Adrenal gland (tissue), 12 donors: ENCODE results near the gene ARHGEF18. TPM values are rescaled to one million over a fixed set of nuclear protein-coding genes. Genes with fewer than 3 reads are reported as not detected.

Experiments used
- DNase-seq, 7 donors: peaks; one replicate each; pipeline ENCODE4 v3.0.0-alpha.2; 2019 to 2020
- H3K27ac ChIP-seq, 5 donors: fragments of 200-600 bp; sonication (generic) in 4 of 5; 1 replicate in 3 of 5; 2 replicates in 2 of 5; pipeline versions ENCODE4 v1.5.1 to v1.8.0; 2016 to 2020; ENCODE audit warnings: mild to moderate bottlenecking in 1 of 5
- H3K27me3 ChIP-seq: fragments of 200-600 bp; 2 replicates; pipeline ENCODE4 v1.8.0; 2021
- H3K36me3 ChIP-seq, 2 donors: fragments of 200-600 bp; replicated peaks in 1 of 2; 1 replicate in 1 of 2; 2 replicates in 1 of 2; pipeline versions ENCODE4 v1.5.1 to v1.8.0; 2018 to 2022
- H3K4me1 ChIP-seq, 2 donors: fragments of 200-600 bp; replicated peaks in 1 of 2; 1 replicate in 1 of 2; 2 replicates in 1 of 2; pipeline versions ENCODE4 v1.5.1 to v1.8.0; 2018 to 2021
- H3K4me3 ChIP-seq, 4 donors: fragments of 200-600 bp; sonication (generic) in 3 of 4; one replicate each; pipeline ENCODE4 v1.5.1; 2016 to 2018
- H3K9me3 ChIP-seq, 3 donors: fragments of 200-600 bp; sonication (generic) in 1 of 3; replicated peaks in 1 of 3; 1 replicate in 2 of 3; 2 replicates in 1 of 3; pipeline versions ENCODE4 v1.5.1 to v1.8.0; 2016 to 2021
- POLR2A ChIP-seq, 2 donors: fragments of 450-650 bp; IDR thresholded peaks; one replicate each; pipeline ENCODE4 v1.6.1; 2017; ENCODE audit warnings: antibody characterized with exemption in 2 of 2, mild to moderate bottlenecking in 2 of 2, moderate library complexity in 1 of 2
- WGBS, 4 donors: extraction: QIAGEN DNeasy Blood & Tissue Kit in 2 of 4; methylation state at CpG; one replicate each; pipeline versions ENCODE4 v1.1.5 to v1.1.7; 2013 to 2017; 5-methylcytosine and 5-hydroxymethylcytosine counted together
- intact Hi-C, 2 donors: fragments of 100-400 bp; cut with DNase I; formaldehyde crosslinking; loops; one replicate each; pipeline versions ENCODE4 v1.14.1 to v1.15.0; 2022 to 2023
- polyA plus RNA-seq, 3 donors: library from polyadenylated mRNA; stranded (reverse); fragments of 200-250 nt in 2 of 3; fragments of 350-450 nt in 1 of 3; fragmentation: Illumina TruSeq in 1 of 3; extraction: RNeasy Lipid Tissue Mini Kit (QIAGEN cat#74804) in 1 of 3; gene quantifications; one replicate each; pipeline ENCODE4 v1.2.3, GENCODE V29; 2013 to 2014
- total RNA-seq, 9 donors: library from RNA; depleted of rRNA in 4 of 9; stranded (reverse); fragments of >200 nt in 4 of 9; fragments of 120-200 nt in 1 of 9; fragmentation: NEBNext Ultra II Directional in 1 of 9; extraction: Animal tissue kit (Norgen Biotek cat#: 25700) in 1 of 9; gene quantifications; one replicate each; pipeline versions ENCODE4 v1.1.0 to v1.2.4, GENCODE V29; 2013 to 2023
- TF ChIP-seq, protein P1 (sequence below), 6 experiments: fragments of 450-650 bp in 4 of 6; fragments of 200-600 bp in 2 of 6; sonication (generic) in 1 of 6; IDR thresholded peaks; 1 replicate in 5 of 6; 2 replicates in 1 of 6; pipeline versions ENCODE4 v1.5.1 to v1.8.0; 2016 to 2021; ENCODE audit warnings: antibody characterized with exemption in 6 of 6, mild to moderate bottlenecking in 2 of 6, moderate library complexity in 1 of 6
- donor health status: healthy with polysubstance abuse.
- donor health status: Bipolar disorder and iron deficiency.
- donor health status: DM: yes; HTN: yes; CAD: no.
- donor health status: DM: no; HTN: no; CAD: no.
- donor health status: DM: no; HTN: no; CAD: no.
- donor health status: DM: yes; HTN: yes; CAD: no.

ARHGEF18 gene
- total and polyA plus RNA-seq, 12 donors = 5.9 to 52.3 (median 32.0) TPM

DNA sequence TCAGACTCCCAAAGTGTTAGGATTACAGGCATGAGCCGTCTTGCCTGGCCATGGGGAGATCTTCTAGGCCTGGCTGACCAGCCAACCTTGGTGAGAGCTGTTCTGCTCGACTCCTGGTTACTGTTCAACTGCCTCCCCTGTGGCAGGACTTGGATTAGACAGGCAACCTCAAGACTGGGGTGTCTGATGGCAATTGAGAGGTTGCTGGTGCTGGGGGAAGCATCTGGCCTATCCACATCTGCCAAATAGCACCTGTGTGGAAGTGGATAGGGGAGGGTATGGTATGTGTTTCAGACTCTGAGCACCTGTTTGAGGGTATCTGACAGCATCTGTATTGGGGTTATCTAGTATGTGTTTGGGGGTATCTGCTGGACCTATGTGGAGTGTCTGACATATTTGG is 44.7 kb downstream of the ARHGEF18 start:
- H3K27ac ChIP-seq = no peak overlapping the region
- H3K27me3 ChIP-seq = no peaks in the 10 kb centered on the region
- DNase-seq = no peak
- H3K4me3 ChIP-seq = no peak overlapping the region
- H3K9me3 ChIP-seq = no peaks in the 10 kb centered on the region
- intact Hi-C loops = loop anchor here in 1 of 2 donors (10.0 kb wide), 1 partner anchor 131 kb away; the partner anchor contains the start of gene MCOLN1
- H3K4me1 ChIP-seq = peaks cover 16 to 23% of the 10 kb centered on the region in 2 donors
- TF ChIP-seq POLR2A (IDR thresholded peaks at IDR 0.05) = no peak
- TF ChIP-seq, protein P1, sequence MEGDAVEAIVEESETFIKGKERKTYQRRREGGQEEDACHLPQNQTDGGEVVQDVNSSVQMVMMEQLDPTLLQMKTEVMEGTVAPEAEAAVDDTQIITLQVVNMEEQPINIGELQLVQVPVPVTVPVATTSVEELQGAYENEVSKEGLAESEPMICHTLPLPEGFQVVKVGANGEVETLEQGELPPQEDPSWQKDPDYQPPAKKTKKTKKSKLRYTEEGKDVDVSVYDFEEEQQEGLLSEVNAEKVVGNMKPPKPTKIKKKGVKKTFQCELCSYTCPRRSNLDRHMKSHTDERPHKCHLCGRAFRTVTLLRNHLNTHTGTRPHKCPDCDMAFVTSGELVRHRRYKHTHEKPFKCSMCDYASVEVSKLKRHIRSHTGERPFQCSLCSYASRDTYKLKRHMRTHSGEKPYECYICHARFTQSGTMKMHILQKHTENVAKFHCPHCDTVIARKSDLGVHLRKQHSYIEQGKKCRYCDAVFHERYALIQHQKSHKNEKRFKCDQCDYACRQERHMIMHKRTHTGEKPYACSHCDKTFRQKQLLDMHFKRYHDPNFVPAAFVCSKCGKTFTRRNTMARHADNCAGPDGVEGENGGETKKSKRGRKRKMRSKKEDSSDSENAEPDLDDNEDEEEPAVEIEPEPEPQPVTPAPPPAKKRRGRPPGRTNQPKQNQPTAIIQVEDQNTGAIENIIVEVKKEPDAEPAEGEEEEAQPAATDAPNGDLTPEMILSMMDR (IDR thresholded peaks at IDR 0.05) = no peak
- no peaks in the 10 kb centered on the region for H3K36me3 ChIP-seq
- 66 to 69% (median 68%) methylated on average over 2 of the region's 2 CpGs; no CpG with 5 or more reads in 1 of the 4 donors for WGBS, 4 donors

DNA sequence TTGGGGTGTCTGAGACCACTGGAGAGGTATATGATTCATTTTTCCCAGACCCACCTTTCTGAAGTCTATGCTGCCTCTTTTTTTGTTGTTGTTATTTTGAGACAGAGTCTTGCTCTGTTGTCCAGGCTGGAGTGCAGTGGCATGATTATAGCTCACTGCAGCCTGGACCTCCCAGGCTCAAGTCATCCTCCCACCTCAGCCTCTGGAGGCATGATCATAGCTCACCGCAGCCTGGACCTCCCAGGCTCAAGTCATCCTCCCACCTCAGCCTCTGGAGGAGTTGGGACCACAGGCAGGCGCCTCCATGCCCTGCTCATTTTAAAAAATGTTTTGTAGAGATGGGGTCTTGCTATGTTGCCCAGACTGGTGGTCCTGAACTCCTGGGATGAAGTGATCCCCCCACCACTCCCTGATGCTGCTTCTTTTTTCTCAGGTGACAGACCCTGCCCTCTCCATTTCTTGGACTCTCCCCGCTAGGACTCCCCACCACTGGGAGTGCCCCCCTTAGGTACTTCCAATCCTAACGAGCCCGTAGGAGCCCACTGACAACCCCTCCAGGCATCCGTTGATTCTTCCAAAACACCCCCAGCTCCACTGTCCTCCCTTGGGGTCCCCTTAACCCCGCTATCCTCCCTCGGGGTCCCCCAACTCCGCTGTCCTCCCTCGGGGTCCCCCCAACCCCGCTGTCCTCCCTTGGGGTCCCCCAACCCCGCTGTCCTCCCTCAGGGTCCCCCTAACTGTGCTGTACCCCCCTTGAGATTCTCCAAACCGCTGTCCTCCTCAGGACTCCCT is 45.4 kb downstream of the ARHGEF18 start:
- Histone ChIP-seq H3K27ac (peak overlapping the region in 2 of 5 donors; percentile 61 to 84), H3K36me3 (no peaks in the 10 kb centered on the region), H3K27me3 (no peaks in the 10 kb centered on the region), H3K4me1 (peaks cover 23 to 29% of the 10 kb centered on the region in 2 donors), H3K9me3 (no peaks in the 10 kb centered on the region), H3K4me3 (peak overlapping the region; percentile 86 to 97 (median 96))
- no peak for DNase-seq
- WGBS, 4 donors = 8 to 29% (median 17%) methylated on average over 9 to 13 of the region's 13 CpGs
- TF ChIP-seq, protein P1 (IDR thresholded peaks at IDR 0.05) = no peak
- TF ChIP-seq POLR2A (IDR thresholded peaks at IDR 0.05) = no peak
- intact Hi-C loops = loop anchor here in 1 of 2 donors (10.0 kb wide), 1 partner anchor 131 kb away; the partner anchor contains the start of gene MCOLN1

DNA sequence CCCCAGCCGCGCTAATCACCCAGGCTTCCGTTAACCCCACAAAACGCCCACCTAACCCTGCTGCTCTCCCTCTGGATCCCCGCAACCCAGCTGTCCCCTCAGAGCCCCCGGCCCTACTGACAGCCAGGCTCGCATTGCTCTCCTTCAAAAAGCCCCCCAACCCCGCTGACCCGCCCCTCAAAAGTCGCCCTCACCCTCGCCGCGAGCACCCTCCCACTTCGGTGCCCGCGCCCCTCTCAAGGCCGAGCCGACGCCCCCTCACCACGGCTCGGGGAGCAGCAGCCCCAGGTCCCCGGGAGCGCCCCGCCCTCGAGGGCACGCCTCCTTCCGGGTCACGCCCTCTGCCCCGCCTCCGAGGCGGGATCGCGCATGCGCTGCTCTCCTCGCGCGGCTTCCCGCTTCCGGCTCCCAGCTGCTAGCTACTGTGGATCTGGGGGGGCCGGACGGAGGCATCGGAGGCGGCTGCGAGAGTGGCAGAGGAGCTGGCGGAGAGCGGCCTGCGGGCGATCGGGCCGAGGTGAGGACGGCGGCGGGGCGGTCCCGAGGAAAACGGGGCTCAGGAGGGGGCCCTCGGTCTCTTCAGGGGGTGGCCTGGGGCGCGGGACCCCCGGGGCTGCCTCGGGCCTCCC is 46.1 kb downstream of the ARHGEF18 start:
- intact Hi-C loops = loop anchor here in 1 of 2 donors (10.0 kb wide), 1 partner anchor 130 kb away; the partner anchor contains the start of gene MCOLN1
- H3K27me3 ChIP-seq = no peaks in the 10 kb centered on the region

More for the DNA sequence above, 46.1 kb downstream of the ARHGEF18 start:
- H3K27ac ChIP-seq = peak overlapping the region in 4 of 5 donors; percentile 45 to 84 (median 62)
- peak; percentile 86 to 93 (median 90) for DNase-seq
- H3K4me1 ChIP-seq = peaks cover 25 to 33% of the 10 kb centered on the region in 2 donors
- H3K36me3 ChIP-seq = no peaks in the 10 kb centered on the region
- WGBS, 4 donors = 0 to 1% (median 1%) methylated on average over 13 to 61 of the region's 61 CpGs
- H3K9me3 ChIP-seq = no peaks in the 10 kb centered on the region
- TF ChIP-seq, protein P1 (IDR thresholded peaks at IDR 0.05) = no peak
- TF ChIP-seq POLR2A (IDR thresholded peaks at IDR 0.05) = peak; percentile 31 to 73
- peak overlapping the region; percentile 86 to 97 (median 96) for H3K4me3 ChIP-seq
